Suprapubic skin (tissue), 4 donors: ENCODE data around the gene SPEG. TPM values are rescaled to one million over a fixed set of nuclear protein-coding genes. Genes with fewer than 3 reads are reported as not detected.

Source experiments
- DNase-seq, 2 donors: peaks; one replicate each; pipeline ENCODE4 v3.0.0-alpha.2; 2019; ENCODE audit warnings: low spot score in 2 of 2
- H3K27ac ChIP-seq: fragments of 200-600 bp; sonication (generic); one replicate; pipeline ENCODE4 v1.5.1; 2019
- H3K27me3 ChIP-seq: fragments of 200-600 bp; sonication (generic); one replicate; pipeline ENCODE4 v1.5.1; 2019
- H3K36me3 ChIP-seq: fragments of 200-600 bp; sonication (generic); one replicate; pipeline ENCODE4 v1.5.1; 2019
- H3K4me1 ChIP-seq: fragments of 200-600 bp; sonication (generic); one replicate; pipeline ENCODE4 v1.5.1; 2019
- H3K4me3 ChIP-seq: fragments of 200-600 bp; sonication (generic); one replicate; pipeline ENCODE4 v1.5.1; 2019; ENCODE audit warnings: mild to moderate bottlenecking
- H3K9me3 ChIP-seq: fragments of 200-600 bp; sonication (generic); one replicate; pipeline ENCODE4 v1.5.1; 2019
- CTCF ChIP-seq, 2 donors: fragments of 200-600 bp in 1 of 2; fragments of 450-650 bp in 1 of 2; sonication (generic) in 1 of 2; IDR thresholded peaks; one replicate each; pipeline ENCODE4 v1.5.1; 2016 to 2019; ENCODE audit warnings: antibody characterized with exemption in 2 of 2, mild to moderate bottlenecking in 1 of 2, moderate library complexity in 1 of 2
- EP300 ChIP-seq: sonication (generic); formaldehyde crosslinking; IDR thresholded peaks from one replicate; pipeline ENCODE4 v1.6.1; 2017; ENCODE audit warnings: antibody characterized with exemption
- POLR2A ChIP-seq, 2 donors: fragments of 450-650 bp; IDR thresholded peaks; one replicate each; pipeline ENCODE4 v1.6.1; 2017; ENCODE audit warnings: antibody characterized with exemption in 2 of 2, mild to moderate bottlenecking in 2 of 2, moderate library complexity in 2 of 2
- POLR2AphosphoS5 ChIP-seq, 3 donors: sonication (generic); formaldehyde crosslinking; IDR thresholded peaks; one replicate each; pipeline ENCODE4 v1.6.1; 2017; ENCODE audit warnings: antibody characterized with exemption in 3 of 3
- WGBS: methylation state at CpG from one replicate; pipeline ENCODE4 v1.1.5; 2018; 5-methylcytosine and 5-hydroxymethylcytosine counted together
- total RNA-seq, 4 donors: library from RNA; depleted of rRNA; stranded (reverse); fragments of >200 nt; gene quantifications; one replicate each; pipeline ENCODE4 v1.1.0, GENCODE V29; 2016

SPEG gene
- total RNA-seq, 4 donors from 2014 or later, result 6.5 to 17.2 (median 6.7) TPM

- Histone ChIP-seq H3K27me3 (peaks cover 54% of the 10 kb centered on the region), H3K4me3 (no peak overlapping the region), H3K9me3 (no peaks in the 10 kb centered on the region), H3K27ac (no peak overlapping the region), H3K4me1 (peaks cover 9% of the 10 kb centered on the region), H3K36me3 (no peaks in the 10 kb centered on the region)
- TF ChIP-seq CTCF (IDR thresholded peaks at IDR 0.05), result no peak
- no peak for TF ChIP-seq EP300
- WGBS, result 88% methylated on average over 17 of the region's 17 CpGs
- no peak for DNase-seq
These were observed 13.3 kb upstream of the SPEG start for GRCh38 chr2:219421323-219421722.

- DNase-seq, result no peak
- H3K27me3 ChIP-seq, result peaks cover 45% of the 10 kb centered on the region
- no peak for TF ChIP-seq CTCF (IDR thresholded peaks at IDR 0.05)
- no peak for TF ChIP-seq POLR2A (IDR thresholded peaks at IDR 0.05)
- no peak overlapping the region for H3K4me3 ChIP-seq
- WGBS, result 88% methylated on average over 8 of the region's 8 CpGs
- H3K27ac ChIP-seq, result no peak overlapping the region
- H3K36me3 ChIP-seq, result no peaks in the 10 kb centered on the region
- H3K9me3 ChIP-seq, result no peaks in the 10 kb centered on the region
- H3K4me1 ChIP-seq, result peaks cover 8% of the 10 kb centered on the region
These were observed 11.6 kb upstream of the SPEG start for GRCh38 chr2:219422952-219423534.

- 71% methylated on average over 14 of the region's 14 CpGs for WGBS
- peaks cover 2% of the 10 kb centered on the region for H3K4me1 ChIP-seq
- no peaks in the 10 kb centered on the region for H3K9me3 ChIP-seq
- DNase-seq, result no peak
- no peak overlapping the region for H3K27ac ChIP-seq
- TF ChIP-seq CTCF (IDR thresholded peaks at IDR 0.05) (no peak), EP300 (no peak), POLR2AphosphoS5 (IDR thresholded peaks at IDR 0.05) (no peak), POLR2A (IDR thresholded peaks at IDR 0.05) (no peak)
- H3K4me3 ChIP-seq, result no peak overlapping the region
- H3K27me3 ChIP-seq, result peaks cover 38% of the 10 kb centered on the region
- no peaks in the 10 kb centered on the region for H3K36me3 ChIP-seq
These were observed 10.8 kb upstream of the SPEG start for GRCh38 chr2:219423652-219424377.

- Histone ChIP-seq H3K9me3 (no peaks in the 10 kb centered on the region), H3K4me1 (peaks cover under 1% of the 10 kb centered on the region), H3K27me3 (peaks cover 21% of the 10 kb centered on the region), H3K36me3 (no peaks in the 10 kb centered on the region), H3K27ac (no peak overlapping the region), H3K4me3 (no peak overlapping the region)
- 86% methylated on average over 8 of the region's 8 CpGs for WGBS
- DNase-seq, result no peak
- TF ChIP-seq EP300 (no peak), POLR2A (IDR thresholded peaks at IDR 0.05) (no peak), POLR2AphosphoS5 (IDR thresholded peaks at IDR 0.05) (no peak), CTCF (IDR thresholded peaks at IDR 0.05) (no peak)
These were observed 9.2 kb upstream of the SPEG start for GRCh38 chr2:219425238-219426067.

- Histone ChIP-seq H3K9me3 (no peaks in the 10 kb centered on the region), H3K4me1 (peaks cover 5% of the 10 kb centered on the region), H3K4me3 (no peak overlapping the region), H3K27me3 (peaks cover 20% of the 10 kb centered on the region), H3K27ac (no peak overlapping the region), H3K36me3 (no peaks in the 10 kb centered on the region)
- no peak for DNase-seq
- no peak for TF ChIP-seq EP300
- 85% methylated on average over 4 of the region's 7 CpGs for WGBS
These were observed 8.6 kb upstream of the SPEG start for GRCh38 chr2:219426068-219426443.
